ENCODE results near the gene RPAP3.

Gene RPAP3

GRCh38 chr12:47745485-47746041 is 39.7 kb upstream of the RPAP3 start:
- Histone ChIP-seq H2AFZ (ENCODE audit: low read depth, low read length, severe bottlenecking) (no peak overlapping the region), H3K27ac (ENCODE audit: low read depth, low read length) (no peak overlapping the region), H3K27me3 (ENCODE audit: low read length) (no peaks in the 10 kb centered on the region)

DNA sequence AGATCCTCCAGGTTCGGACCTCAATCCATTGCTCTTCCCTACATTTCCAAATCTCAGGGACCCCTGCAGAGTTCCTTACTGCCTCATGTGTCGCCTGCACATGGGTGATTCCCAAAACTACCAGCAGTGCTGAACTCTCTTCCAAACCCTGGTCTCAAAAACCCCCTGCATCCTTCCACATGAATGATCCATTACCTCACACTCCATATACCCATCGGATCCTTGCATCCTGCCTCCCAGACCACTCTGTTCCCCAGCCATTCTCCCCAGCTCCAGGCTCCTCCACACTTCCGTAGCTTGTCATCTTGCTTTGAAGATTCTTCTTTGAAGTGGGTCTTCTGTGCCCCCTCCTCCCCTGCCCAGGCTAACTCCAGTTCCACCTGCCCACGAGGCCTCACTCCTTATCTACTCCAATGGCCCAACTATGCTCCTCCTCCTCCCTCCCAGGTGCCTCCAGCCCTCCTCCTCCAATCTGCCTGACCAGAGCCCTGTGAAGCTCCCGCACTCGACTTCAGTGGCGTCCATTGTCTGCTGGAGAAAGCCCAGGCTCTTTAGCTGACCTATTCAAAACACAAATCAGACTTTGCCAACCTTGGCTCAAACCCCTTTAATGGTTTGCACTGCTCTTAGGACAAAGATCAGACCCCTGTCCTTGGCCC is 39.1 kb upstream of the RPAP3 start:
- Histone ChIP-seq H3K79me2 (ENCODE audit: insufficient read depth, low read length) (no peaks in the 10 kb centered on the region), H4K20me1 (ENCODE audit: low read depth, low read length) (no peaks in the 10 kb centered on the region), H3K4me3 (ENCODE audit: insufficient read depth, low read length, poor library complexity, severe bottlenecking) (no peak overlapping the region), H2AFZ (ENCODE audit: low read depth, low read length, severe bottlenecking) (no peak overlapping the region), H3F3A (ENCODE audit: insufficient read depth) (peaks cover 5% of the 10 kb centered on the region), H3K27me3 (ENCODE audit: low read length) (no peaks in the 10 kb centered on the region), H3K9me3 (ENCODE audit: insufficient read depth, low read length) (no peaks in the 10 kb centered on the region), H3K36me3 (ENCODE audit: low read length) (no peaks in the 10 kb centered on the region), H3K9me2 (replicated peaks; ENCODE audit: insufficient read depth, low read length) (no peaks in the 10 kb centered on the region), H3K9ac (ENCODE audit: low read length) (no peak overlapping the region), H3K27ac (ENCODE audit: low read depth, low read length) (no peak overlapping the region), H3K4me2 (ENCODE audit: low read depth, low read length, poor library complexity, severe bottlenecking) (no peak overlapping the region)
- TF ChIP-seq, protein P1, sequence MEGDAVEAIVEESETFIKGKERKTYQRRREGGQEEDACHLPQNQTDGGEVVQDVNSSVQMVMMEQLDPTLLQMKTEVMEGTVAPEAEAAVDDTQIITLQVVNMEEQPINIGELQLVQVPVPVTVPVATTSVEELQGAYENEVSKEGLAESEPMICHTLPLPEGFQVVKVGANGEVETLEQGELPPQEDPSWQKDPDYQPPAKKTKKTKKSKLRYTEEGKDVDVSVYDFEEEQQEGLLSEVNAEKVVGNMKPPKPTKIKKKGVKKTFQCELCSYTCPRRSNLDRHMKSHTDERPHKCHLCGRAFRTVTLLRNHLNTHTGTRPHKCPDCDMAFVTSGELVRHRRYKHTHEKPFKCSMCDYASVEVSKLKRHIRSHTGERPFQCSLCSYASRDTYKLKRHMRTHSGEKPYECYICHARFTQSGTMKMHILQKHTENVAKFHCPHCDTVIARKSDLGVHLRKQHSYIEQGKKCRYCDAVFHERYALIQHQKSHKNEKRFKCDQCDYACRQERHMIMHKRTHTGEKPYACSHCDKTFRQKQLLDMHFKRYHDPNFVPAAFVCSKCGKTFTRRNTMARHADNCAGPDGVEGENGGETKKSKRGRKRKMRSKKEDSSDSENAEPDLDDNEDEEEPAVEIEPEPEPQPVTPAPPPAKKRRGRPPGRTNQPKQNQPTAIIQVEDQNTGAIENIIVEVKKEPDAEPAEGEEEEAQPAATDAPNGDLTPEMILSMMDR (IDR thresholded peaks at IDR 0.05; ENCODE audit: insufficient read depth, low read length, poor library complexity, severe bottlenecking): no peak
- no peak for TF ChIP-seq EZH2phosphoT487 (conservative IDR thresholded peaks at IDR 0.05; ENCODE audit: low read length)

More at GRCh38 chr12:47745485-47746041, 39.7 kb upstream of the RPAP3 start:
- H3K9ac ChIP-seq (ENCODE audit: low read length): no peak overlapping the region
- H3K9me2 ChIP-seq (replicated peaks; ENCODE audit: insufficient read depth, low read length): no peaks in the 10 kb centered on the region
- no peaks in the 10 kb centered on the region for H3K9me3 ChIP-seq (ENCODE audit: insufficient read depth, low read length)
- H3K4me3 ChIP-seq (ENCODE audit: insufficient read depth, low read length, poor library complexity, severe bottlenecking): no peak overlapping the region
- TF ChIP-seq EZH2phosphoT487 (conservative IDR thresholded peaks at IDR 0.05; ENCODE audit: low read length): no peak
- TF ChIP-seq, protein P1 (IDR thresholded peaks at IDR 0.05; ENCODE audit: insufficient read depth, low read length, poor library complexity, severe bottlenecking): no peak
- no peak overlapping the region for H3K4me2 ChIP-seq (ENCODE audit: low read depth, low read length, poor library complexity, severe bottlenecking)
- H3K79me2 ChIP-seq (ENCODE audit: insufficient read depth, low read length): no peaks in the 10 kb centered on the region
- H3K36me3 ChIP-seq (ENCODE audit: low read length): no peaks in the 10 kb centered on the region
- H3F3A ChIP-seq (ENCODE audit: insufficient read depth): peaks cover 5% of the 10 kb centered on the region
- H4K20me1 ChIP-seq (ENCODE audit: low read depth, low read length): no peaks in the 10 kb centered on the region

GRCh38 chr12:47744005-47744651 is 38.3 kb upstream of the RPAP3 start:
- Histone ChIP-seq H3K36me3 (ENCODE audit: low read length) (no peaks in the 10 kb centered on the region), H3K9me3 (ENCODE audit: insufficient read depth, low read length) (no peaks in the 10 kb centered on the region), H3F3A (ENCODE audit: insufficient read depth) (peaks cover 5% of the 10 kb centered on the region), H3K27me3 (ENCODE audit: low read length) (no peaks in the 10 kb centered on the region), H4K20me1 (ENCODE audit: low read depth, low read length) (no peaks in the 10 kb centered on the region), H3K79me2 (ENCODE audit: insufficient read depth, low read length) (no peaks in the 10 kb centered on the region), H3K9me2 (replicated peaks; ENCODE audit: insufficient read depth, low read length) (no peaks in the 10 kb centered on the region), H3K9ac (ENCODE audit: low read length) (no peak overlapping the region), H3K4me2 (ENCODE audit: low read depth, low read length, poor library complexity, severe bottlenecking) (no peak overlapping the region), H2AFZ (ENCODE audit: low read depth, low read length, severe bottlenecking) (no peak overlapping the region), H3K27ac (ENCODE audit: low read depth, low read length) (no peak overlapping the region), H3K4me3 (ENCODE audit: insufficient read depth, low read length, poor library complexity, severe bottlenecking) (no peak overlapping the region)
- TF ChIP-seq EZH2phosphoT487 (conservative IDR thresholded peaks at IDR 0.05; ENCODE audit: low read length): no peak
- TF ChIP-seq, protein P1 (IDR thresholded peaks at IDR 0.05; ENCODE audit: insufficient read depth, low read length, poor library complexity, severe bottlenecking): peak; percentile 36
